ENCODE results near the gene CACNB4. TPM values are rescaled to one million over a fixed set of nuclear protein-coding genes. Genes with fewer than 3 reads are reported as not detected.

CACNB4 gene
- polyA plus RNA-seq, 1 of the 3 experiments (the other 2 are of a cell fraction): 0.18 TPM

GRCh38 chr2:152103271-152103670, 4.4 kb upstream of the CACNB4 start:
- Histone ChIP-seq H3K4me2 (no peak overlapping the region), H3K9me2 (no peaks in the 10 kb centered on the region), H3K9ac (no peak overlapping the region), H2AFZ (ENCODE audit: low read depth) (no peak overlapping the region), H3F3A (replicated peaks; ENCODE audit: insufficient read depth) (no peaks in the 10 kb centered on the region), H4K20me1 (ENCODE audit: insufficient read depth) (no peaks in the 10 kb centered on the region), H3K27me3 (ENCODE audit: insufficient read depth) (peaks cover 19% of the 10 kb centered on the region), H3K27ac (ENCODE audit: low read depth in 2 of 2, low read length in 1 of 2) (no peak overlapping the region), H3K9me3 (no peaks in the 10 kb centered on the region), H3K36me3 (replicated peaks in 1 of 2; ENCODE audit: control insufficient read depth in 1 of 2, insufficient read depth in 2 of 2, low read length in 1 of 2) (no peaks in the 10 kb centered on the region), H3K79me2 (ENCODE audit: insufficient read depth) (no peaks in the 10 kb centered on the region), H3K4me1 (ENCODE audit: control insufficient read depth in 1 of 2, insufficient read depth in 2 of 2, low read depth in 1 of 2, low read length in 1 of 2) (peaks cover 0 to 9% of the 10 kb centered on the region in 2 experiments; a peak in 1 of 4 replicates), H3K4me3 (ENCODE audit: low read depth in 2 of 2, low read length in 1 of 2) (no peak overlapping the region)
- TF ChIP-seq PBX3 (IDR thresholded peaks at IDR 0.05): no peak
- TF ChIP-seq NFIC (IDR thresholded peaks at IDR 0.05; ENCODE audit: borderline replicate concordance): no peak
- TF ChIP-seq RFX5 (IDR thresholded peaks at IDR 0.05; ENCODE audit: low read length): no peak
- TF ChIP-seq CTCF (IDR thresholded peaks at IDR 0.05): no peak
- TF ChIP-seq TCF12 (IDR thresholded peaks at IDR 0.05): no peak
- no peak for TF ChIP-seq MXI1 (IDR thresholded peaks at IDR 0.05; ENCODE audit: low read depth, low read length)
- TF ChIP-seq TEAD4 (IDR thresholded peaks at IDR 0.05; ENCODE audit: borderline replicate concordance, insufficient read depth): no peak
- TF ChIP-seq SMC3 (IDR thresholded peaks at IDR 0.05; ENCODE audit: low read depth, low read length): no peak
- no peak for TF ChIP-seq EZH2phosphoT487 (IDR thresholded peaks at IDR 0.05; ENCODE audit: borderline replicate concordance, low read depth)
- TF ChIP-seq ZBTB33 (IDR thresholded peaks at IDR 0.05; ENCODE audit: borderline replicate concordance, low read depth): no peak
- no peak for TF ChIP-seq RCOR1 (IDR thresholded peaks at IDR 0.05; ENCODE audit: low read length)
- WGBS (ENCODE audit: low lambda C conversion rate): 94% methylated on average over 3 of the region's 3 CpGs
- ChIA-PET CTCF (interaction anchor here (0.8 kb wide), 1 partner anchor 77 kb away, joined by 3 read pairs; no protein-coding TSS in a partner anchor), POLR2A (no interaction called here)
- no peak for DNase-seq

- H3K4me1 ChIP-seq (ENCODE audit: control insufficient read depth in 1 of 2, insufficient read depth in 2 of 2, low read depth in 1 of 2, low read length in 1 of 2): peaks cover 0 to 20% of the 10 kb centered on the region in 2 experiments; a peak in 2 of 4 replicates
- CTCF ChIA-PET: interaction anchor here (1.1 to 3.2 kb wide), 3 partner anchors 11 to 76 kb away, joined by 4 to 10 read pairs (median 8); no protein-coding TSS in a partner anchor
- no peak for TF ChIP-seq CHD2 (IDR thresholded peaks at IDR 0.05; ENCODE audit: low read length, partially characterized antibody)
- no peak for TF ChIP-seq TAF1 (IDR thresholded peaks at IDR 0.05; ENCODE audit: borderline replicate concordance, low read depth, low read length)
- TF ChIP-seq MAX (IDR thresholded peaks at IDR 0.05; ENCODE audit: low read depth): no peak
- TF ChIP-seq, protein P1, sequence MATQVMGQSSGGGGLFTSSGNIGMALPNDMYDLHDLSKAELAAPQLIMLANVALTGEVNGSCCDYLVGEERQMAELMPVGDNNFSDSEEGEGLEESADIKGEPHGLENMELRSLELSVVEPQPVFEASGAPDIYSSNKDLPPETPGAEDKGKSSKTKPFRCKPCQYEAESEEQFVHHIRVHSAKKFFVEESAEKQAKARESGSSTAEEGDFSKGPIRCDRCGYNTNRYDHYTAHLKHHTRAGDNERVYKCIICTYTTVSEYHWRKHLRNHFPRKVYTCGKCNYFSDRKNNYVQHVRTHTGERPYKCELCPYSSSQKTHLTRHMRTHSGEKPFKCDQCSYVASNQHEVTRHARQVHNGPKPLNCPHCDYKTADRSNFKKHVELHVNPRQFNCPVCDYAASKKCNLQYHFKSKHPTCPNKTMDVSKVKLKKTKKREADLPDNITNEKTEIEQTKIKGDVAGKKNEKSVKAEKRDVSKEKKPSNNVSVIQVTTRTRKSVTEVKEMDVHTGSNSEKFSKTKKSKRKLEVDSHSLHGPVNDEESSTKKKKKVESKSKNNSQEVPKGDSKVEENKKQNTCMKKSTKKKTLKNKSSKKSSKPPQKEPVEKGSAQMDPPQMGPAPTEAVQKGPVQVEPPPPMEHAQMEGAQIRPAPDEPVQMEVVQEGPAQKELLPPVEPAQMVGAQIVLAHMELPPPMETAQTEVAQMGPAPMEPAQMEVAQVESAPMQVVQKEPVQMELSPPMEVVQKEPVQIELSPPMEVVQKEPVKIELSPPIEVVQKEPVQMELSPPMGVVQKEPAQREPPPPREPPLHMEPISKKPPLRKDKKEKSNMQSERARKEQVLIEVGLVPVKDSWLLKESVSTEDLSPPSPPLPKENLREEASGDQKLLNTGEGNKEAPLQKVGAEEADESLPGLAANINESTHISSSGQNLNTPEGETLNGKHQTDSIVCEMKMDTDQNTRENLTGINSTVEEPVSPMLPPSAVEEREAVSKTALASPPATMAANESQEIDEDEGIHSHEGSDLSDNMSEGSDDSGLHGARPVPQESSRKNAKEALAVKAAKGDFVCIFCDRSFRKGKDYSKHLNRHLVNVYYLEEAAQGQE (IDR thresholded peaks at IDR 0.05; ENCODE audit: low read depth, low read length): no peak
- TF ChIP-seq TCF12 (IDR thresholded peaks at IDR 0.05): no peak
- no peak for TF ChIP-seq YY1 (IDR thresholded peaks at IDR 0.05; ENCODE audit: low read depth)
- TF ChIP-seq, protein P2, sequence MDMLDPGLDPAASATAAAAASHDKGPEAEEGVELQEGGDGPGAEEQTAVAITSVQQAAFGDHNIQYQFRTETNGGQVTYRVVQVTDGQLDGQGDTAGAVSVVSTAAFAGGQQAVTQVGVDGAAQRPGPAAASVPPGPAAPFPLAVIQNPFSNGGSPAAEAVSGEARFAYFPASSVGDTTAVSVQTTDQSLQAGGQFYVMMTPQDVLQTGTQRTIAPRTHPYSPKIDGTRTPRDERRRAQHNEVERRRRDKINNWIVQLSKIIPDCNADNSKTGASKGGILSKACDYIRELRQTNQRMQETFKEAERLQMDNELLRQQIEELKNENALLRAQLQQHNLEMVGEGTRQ (IDR thresholded peaks at IDR 0.05; ENCODE audit: borderline replicate concordance, low read depth, low read length): no peak
- no peak for TF ChIP-seq EP300 (IDR thresholded peaks at IDR 0.05; ENCODE audit: borderline replicate concordance in 1 of 2, low read depth in 1 of 2, low read length in 1 of 2)
- no peak for TF ChIP-seq TEAD4 (IDR thresholded peaks at IDR 0.05; ENCODE audit: borderline replicate concordance, insufficient read depth)
Observed at GRCh38 chr2:152100961-152101360, 2.1 kb upstream of the CACNB4 start.

More at GRCh38 chr2:152100961-152101360, 2.1 kb upstream of the CACNB4 start:
- Histone ChIP-seq H3K36me3 (replicated peaks in 1 of 2; ENCODE audit: control insufficient read depth in 1 of 2, insufficient read depth in 2 of 2, low read length in 1 of 2) (no peaks in the 10 kb centered on the region), H3K79me2 (ENCODE audit: insufficient read depth) (no peaks in the 10 kb centered on the region), H3K27ac (ENCODE audit: low read depth in 2 of 2, low read length in 1 of 2) (no peak overlapping the region), H4K20me1 (ENCODE audit: insufficient read depth) (no peaks in the 10 kb centered on the region), H3K9me3 (no peaks in the 10 kb centered on the region), H3K9me2 (no peaks in the 10 kb centered on the region), H3K4me2 (no peak overlapping the region), H3F3A (replicated peaks; ENCODE audit: insufficient read depth) (peaks cover 5% of the 10 kb centered on the region), H2AFZ (ENCODE audit: low read depth) (no peak overlapping the region), H3K9ac (no peak overlapping the region), H3K27me3 (ENCODE audit: insufficient read depth) (peaks cover 34% of the 10 kb centered on the region), H3K4me3 (ENCODE audit: low read depth in 2 of 2, low read length in 1 of 2) (no peak overlapping the region)
- 70% methylated on average over 2 of the region's 2 CpGs for WGBS (ENCODE audit: low lambda C conversion rate)
- no peak for DNase-seq
- POLR2A ChIA-PET: no interaction called here

All from SK-N-SH (cell line).